B cell (primary cell): ENCODE measurements around the gene TMTC4. TPM values are rescaled to one million over a fixed set of nuclear protein-coding genes. Genes with fewer than 3 reads are reported as not detected.
A peak's percentile ranks its signal among the peaks of the same experiment; 100 is the strongest.

Experiments used
- ATAC-seq: fragments of 200-7000 bp; cut with Tn5 transposase; one replicate; pipeline ENCODE4 v1.10.0; 2021; ENCODE audit warnings: low read depth, mild to moderate bottlenecking, moderate number of reproducible peaks, moderate library complexity
- CTCF ChIA-PET: fragments of 350-600 bp; sonication (Branson Sonifier 250); formaldehyde crosslinking; loops from one replicate; lab custom pipeline; 2021; ENCODE audit warnings: antibody characterized with exemption, inconsistent platforms; lab: Charles Lee
- POLR2A ChIA-PET: fragments of 350-600 bp; sonication (Branson Sonifier 250); formaldehyde crosslinking; loops from one replicate; lab custom pipeline; 2021; ENCODE audit warnings: antibody characterized with exemption; lab: Charles Lee
- DNase-seq: peaks from one replicate; pipeline ENCODE4 v3.0.0; 2013
- H2AFZ ChIP-seq: 2 replicates; pipeline ENCODE4 v1.6.1; 2012; ENCODE audit warnings: mild to moderate bottlenecking, low read depth, low read length; ENCODE audit not compliant: insufficient read depth, poor library complexity, severe bottlenecking
- H3K27ac ChIP-seq, 2 donors: 1 replicate in 1 of 2; 2 replicates in 1 of 2; pipeline ENCODE4 v1.5.1; 2012 to 2013; ENCODE audit warnings: low read length in 2 of 2, mild to moderate bottlenecking in 2 of 2, moderate library complexity in 1 of 2
- H3K27me3 ChIP-seq, 4 experiments: fragments of 200-600 bp in 1 of 4; sonication (generic) in 1 of 4; replicated peaks in 1 of 4; 1 replicate in 2 of 4; 2 replicates in 2 of 4; pipeline versions ENCODE4 v1.6.1 to v1.7.0; 2013 to 2016; ENCODE audit warnings: low read length in 3 of 4, mild to moderate bottlenecking in 2 of 4, mixed read lengths in 1 of 4, moderate library complexity in 1 of 4; ENCODE audit not compliant: insufficient read depth in 4 of 4, control insufficient read depth in 3 of 4; ENCODE audit errors: control extremely low read depth in 1 of 4
- H3K36me3 ChIP-seq, 2 experiments: replicated peaks in 1 of 2; 1 replicate in 1 of 2; 2 replicates in 1 of 2; pipeline versions ENCODE4 v1.6.1 to v1.7.1; 2013; ENCODE audit warnings: low read length in 1 of 2; ENCODE audit not compliant: insufficient read depth in 2 of 2, control insufficient read depth in 1 of 2; ENCODE audit errors: control extremely low read depth in 1 of 2, extremely low read depth in 1 of 2
- H3K4me1 ChIP-seq, 2 donors: fragments of 200-600 bp in 1 of 2; sonication (generic) in 1 of 2; 1 replicate in 1 of 2; 2 replicates in 1 of 2; pipeline versions ENCODE4 v1.5.1 to v1.6.1; 2013 to 2017; ENCODE audit warnings: low read length in 2 of 2; ENCODE audit not compliant: control insufficient read depth in 2 of 2, insufficient read depth in 2 of 2
- H3K4me2 ChIP-seq: replicated peaks from 2 replicates; pipeline ENCODE3; 2012; ENCODE audit warnings: mild to moderate bottlenecking, low read depth, low read length; ENCODE audit not compliant: poor library complexity, severe bottlenecking
- H3K4me3 ChIP-seq, 5 experiments: fragments of 200-600 bp in 1 of 5; sonication (generic) in 1 of 5; 1 replicate in 3 of 5; 2 replicates in 2 of 5; pipeline versions ENCODE4 v1.5.1 to v1.7.0; 2011 to 2016; ENCODE audit warnings: low read length in 4 of 5, mild to moderate bottlenecking in 4 of 5, low read depth in 2 of 5, control low read depth in 1 of 5, moderate library complexity in 1 of 5; ENCODE audit not compliant: insufficient read depth in 1 of 5; ENCODE audit errors: control extremely low read depth in 1 of 5, extremely low read depth in 1 of 5
- H3K79me2 ChIP-seq: fragments of 200-600 bp; sonication (generic); one replicate; pipeline ENCODE4 v1.6.0; 2016; ENCODE audit warnings: low read length; ENCODE audit not compliant: control insufficient read depth, insufficient read depth
- H3K9ac ChIP-seq: fragments of 200-600 bp; sonication (generic); 2 replicates; pipeline ENCODE4 v1.6.1; 2017; ENCODE audit warnings: mild to moderate bottlenecking, low read length, moderate library complexity
- H3K9me3 ChIP-seq, 3 donors: one replicate each; pipeline versions ENCODE4 v1.6.1 to v1.7.1; 2013; ENCODE audit warnings: low read length in 2 of 3; ENCODE audit not compliant: control insufficient read depth in 2 of 3, insufficient read depth in 1 of 3; ENCODE audit errors: control extremely low read depth in 1 of 3
- H4K20me1 ChIP-seq: 2 replicates; pipeline ENCODE4 v1.6.0; 2012; ENCODE audit warnings: mild to moderate bottlenecking, low read length; ENCODE audit not compliant: insufficient read depth, control insufficient read depth, poor library complexity, severe bottlenecking
- H3K27ac Mint-ChIP-seq: one replicate; pipeline ENCODE4 v1.8.0; 2021; ENCODE audit warnings: mixed read lengths
- H3K27me3 Mint-ChIP-seq: one replicate; pipeline ENCODE4 v1.8.0; 2021; ENCODE audit warnings: mixed read lengths
- H3K4me1 Mint-ChIP-seq: one replicate; pipeline ENCODE4 v1.8.0; 2021; ENCODE audit warnings: mixed read lengths
- H3K4me3 Mint-ChIP-seq: one replicate; pipeline ENCODE4 v1.8.0; 2021; ENCODE audit warnings: mixed read lengths
- H3K9me3 Mint-ChIP-seq: one replicate; pipeline ENCODE4 v1.8.0; 2022; ENCODE audit warnings: mixed read lengths; ENCODE audit not compliant: insufficient read depth
- CTCF ChIP-seq: fragments of 200-600 bp; IDR thresholded peaks from one replicate; pipeline ENCODE4 v1.8.0; 2022; ENCODE audit warnings: antibody characterized with exemption, mild to moderate bottlenecking
- EZH2 ChIP-seq: IDR thresholded peaks from 2 replicates; pipeline ENCODE4 v1.6.1; 2012; ENCODE audit warnings: borderline replicate concordance, low read depth, mild to moderate bottlenecking, moderate library complexity, low read length; ENCODE audit not compliant: insufficient read depth, poor library complexity, severe bottlenecking
- WGBS: methylation state at CpG from one replicate; pipeline ENCODE4 v1.1.5; 2013; ENCODE audit warnings: missing lambda C conversion rate; ENCODE audit not compliant: insufficient coverage; 5-methylcytosine and 5-hydroxymethylcytosine counted together
- intact Hi-C: fragments of 100-400 bp; cut with micrococcal nuclease; formaldehyde crosslinking; loops from one replicate; pipeline ENCODE4 v1.10.0; 2022
- polyA plus RNA-seq: library from polyadenylated mRNA; depleted of rRNA; stranded (reverse); fragments of >200 nt; gene quantifications from 2 replicates; pipeline ENCODE4 v1.2.3, GENCODE V29; 2012
- total RNA-seq, 2 donors: library from RNA; stranded (reverse); fragments of 120-200 nt in 1 of 2; gene quantifications; 1 replicate in 1 of 2; 2 replicates in 1 of 2; pipeline versions ENCODE4 v1.2.3 to v1.2.4, GENCODE V29; 2013 to 2022

TMTC4 gene
- total and polyA plus RNA-seq, 2 donors (not counting 1 experiment from before 2014, with no cell fraction given) = 7.9 to 17.8 TPM

DNA sequence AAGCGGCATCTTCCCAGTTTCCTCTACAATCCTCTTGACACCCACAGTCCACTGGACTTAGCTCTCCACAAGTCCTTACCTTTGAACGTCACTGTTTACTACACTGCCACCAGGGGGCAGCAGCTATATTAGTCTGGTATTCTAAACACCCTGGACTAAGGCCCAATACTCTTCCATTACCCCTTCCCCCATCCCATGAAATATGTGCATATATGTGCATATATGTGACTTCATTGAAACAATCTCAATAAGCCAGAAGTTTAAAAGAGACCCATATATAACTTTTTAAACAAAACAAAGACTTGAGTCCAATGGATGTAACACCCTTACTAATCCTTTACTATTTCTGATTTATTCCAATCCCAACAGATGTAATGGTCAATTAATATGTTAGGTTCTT lies 101.5 kb downstream of the TMTC4 start:
- CTCF ChIA-PET = interaction anchor here (0.6 to 4.6 kb wide), 32 partner anchors 9 to 1045 kb away, joined by 3 to 46 read pairs (median 3); partner anchors contain the start of gene GGACT
- no peak overlapping the region for H3K27ac ChIP-seq
- ATAC-seq = peak; percentile 73

DNA sequence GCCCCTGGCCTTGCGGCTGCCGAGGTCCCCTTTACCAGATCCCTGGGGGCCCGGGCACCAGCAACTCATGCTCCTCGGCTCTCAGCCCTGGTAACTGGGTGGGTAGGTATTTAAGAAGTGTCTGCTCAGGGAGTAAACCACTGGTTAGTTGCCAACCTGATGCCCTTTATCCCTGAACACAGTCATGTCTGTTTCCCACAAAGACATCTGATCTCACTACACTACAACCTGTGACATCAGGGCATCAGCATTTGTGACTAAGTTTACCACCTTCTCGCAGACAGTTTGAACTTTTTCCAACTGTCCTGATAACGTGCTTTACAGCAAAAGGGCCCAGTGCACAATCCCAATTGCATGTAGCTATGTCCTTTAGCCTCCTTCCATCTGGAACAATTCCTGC lies 108.1 kb downstream of the TMTC4 start:
- Histone ChIP-seq H3K4me3 (no peak overlapping the region), H3K9me3 (peaks cover 0 to 10% (median 0%) of the 10 kb centered on the region in 3 donors), H3K4me2 (no peak overlapping the region), H2AFZ (no peak overlapping the region), H3K4me1 (no peaks in the 10 kb centered on the region), H3K27me3 (no peaks in the 10 kb centered on the region), H3K9ac (no peak overlapping the region), H4K20me1 (no peaks in the 10 kb centered on the region), H3K27ac (no peak overlapping the region), H3K36me3 (no peaks in the 10 kb centered on the region), H3K79me2 (no peaks in the 10 kb centered on the region)
- WGBS = 88% methylated on average over 5 of the region's 6 CpGs
- no peaks in the 10 kb centered on the region for H3K27me3 Mint-ChIP-seq
- DNase-seq = no peak
- no peak overlapping the region for H3K27ac Mint-ChIP-seq
- H3K4me3 Mint-ChIP-seq = no peak overlapping the region
- TF ChIP-seq EZH2 (no peak), CTCF (no peak)
- ATAC-seq = no peak
- H3K4me1 Mint-ChIP-seq = no peaks in the 10 kb centered on the region
- intact Hi-C loops = no loop called here
- ChIA-PET POLR2A (no interaction called here), CTCF (no interaction called here)
- H3K9me3 Mint-ChIP-seq = no peaks in the 10 kb centered on the region

More for the DNA sequence above, 101.5 kb downstream of the TMTC4 start:
- no peaks in the 10 kb centered on the region for H3K4me1 Mint-ChIP-seq
- POLR2A ChIA-PET = no interaction called here
- Histone ChIP-seq H3K9ac (no peak overlapping the region), H3K4me3 (no peak overlapping the region), H3K27me3 (no peaks in the 10 kb centered on the region), H3K4me2 (no peak overlapping the region), H2AFZ (no peak overlapping the region), H3K4me1 (no peaks in the 10 kb centered on the region), H3K79me2 (no peaks in the 10 kb centered on the region), H3K9me3 (no peaks in the 10 kb centered on the region), H3K36me3 (no peaks in the 10 kb centered on the region), H4K20me1 (no peaks in the 10 kb centered on the region)
- no peaks in the 10 kb centered on the region for H3K27me3 Mint-ChIP-seq
- H3K27ac Mint-ChIP-seq = no peak overlapping the region
- TF ChIP-seq EZH2 (no peak), CTCF (peak; percentile 92)
- intact Hi-C loops = no loop called here
- peak; percentile 77 for DNase-seq
- H3K9me3 Mint-ChIP-seq = no peaks in the 10 kb centered on the region
- WGBS = 89% methylated on average over 1 of the region's 2 CpGs
- no peak overlapping the region for H3K4me3 Mint-ChIP-seq
